IPS-20b (cell line): ENCODE data around the gene FRMPD1.

ENCODE experiments used
- H3K27ac ChIP-seq: one replicate; pipeline ENCODE4 v1.5.1; 2013; ENCODE audit warnings: low read length
- H3K27me3 ChIP-seq: 2 replicates; pipeline ENCODE4 v1.6.1; 2013; ENCODE audit warnings: mild to moderate bottlenecking, low read length, inconsistent platforms; ENCODE audit not compliant: insufficient read depth
- H3K36me3 ChIP-seq: 2 replicates; pipeline ENCODE4 v1.6.1; 2013; ENCODE audit warnings: low read depth, mild to moderate bottlenecking, inconsistent platforms, low read length, moderate library complexity; ENCODE audit not compliant: insufficient read depth
- H3K4me1 ChIP-seq: 2 replicates; pipeline ENCODE4 v1.6.1; 2013; ENCODE audit warnings: mild to moderate bottlenecking, control low read depth, inconsistent platforms, low read length, moderate library complexity; ENCODE audit not compliant: insufficient read depth
- H3K4me3 ChIP-seq: 2 replicates; pipeline ENCODE4 v1.5.1; 2013; ENCODE audit warnings: mild to moderate bottlenecking, low read length, inconsistent platforms
- H3K9ac ChIP-seq: 2 replicates; pipeline ENCODE4 v1.6.1; 2013; ENCODE audit warnings: low read depth, mild to moderate bottlenecking, inconsistent platforms, low read length, moderate library complexity
- H3K9me3 ChIP-seq: 2 replicates; pipeline ENCODE4 v1.6.1; 2013; ENCODE audit warnings: mild to moderate bottlenecking, low read depth, low read length, inconsistent platforms; ENCODE audit not compliant: insufficient read depth

The FRMPD1 gene

GRCh38 chr9:37618817-37619216 lies 31.9 kb upstream of the FRMPD1 start:
- Histone ChIP-seq H3K36me3 (no peaks in the 10 kb centered on the region), H3K27ac (no peak overlapping the region), H3K9me3 (no peaks in the 10 kb centered on the region), H3K9ac (no peak overlapping the region), H3K4me3 (no peak overlapping the region), H3K27me3 (no peaks in the 10 kb centered on the region), H3K4me1 (peaks cover 5% of the 10 kb centered on the region; the same call in 1 of the 2 replicates)

- Histone ChIP-seq H3K4me3 (no peak overlapping the region), H3K27ac (no peak overlapping the region), H3K4me1 (peaks cover 8% of the 10 kb centered on the region; the same call in 1 of the 2 replicates), H3K27me3 (no peaks in the 10 kb centered on the region), H3K36me3 (no peaks in the 10 kb centered on the region), H3K9ac (no peak overlapping the region), H3K9me3 (no peaks in the 10 kb centered on the region)
Measured at GRCh38 chr9:37619806-37620205, 30.9 kb upstream of the FRMPD1 start.

GRCh38 chr9:37620396-37620795 lies 30.4 kb upstream of the FRMPD1 start:
- H3K4me1 ChIP-seq = peaks cover 8% of the 10 kb centered on the region; the same call in 1 of the 2 replicates
- H3K36me3 ChIP-seq = no peaks in the 10 kb centered on the region
- H3K9ac ChIP-seq = no peak overlapping the region
- no peaks in the 10 kb centered on the region for H3K27me3 ChIP-seq
- no peaks in the 10 kb centered on the region for H3K9me3 ChIP-seq
- H3K27ac ChIP-seq = no peak overlapping the region
- H3K4me3 ChIP-seq = no peak overlapping the region

GRCh38 chr9:37621273-37622121 lies 29.3 kb upstream of the FRMPD1 start:
- Histone ChIP-seq H3K27ac (no peak overlapping the region), H3K27me3 (no peaks in the 10 kb centered on the region), H3K9ac (no peak overlapping the region), H3K9me3 (no peaks in the 10 kb centered on the region), H3K4me3 (no peak overlapping the region), H3K36me3 (no peaks in the 10 kb centered on the region), H3K4me1 (peaks cover 8% of the 10 kb centered on the region; the same call in 1 of the 2 replicates)

- Histone ChIP-seq H3K9ac (no peak overlapping the region), H3K4me3 (no peak overlapping the region), H3K9me3 (no peaks in the 10 kb centered on the region), H3K27me3 (no peaks in the 10 kb centered on the region), H3K4me1 (peaks cover 8% of the 10 kb centered on the region; the same call in 1 of the 2 replicates), H3K36me3 (no peaks in the 10 kb centered on the region), H3K27ac (no peak overlapping the region)
Measured at GRCh38 chr9:37622462-37622861, 28.3 kb upstream of the FRMPD1 start.

- Histone ChIP-seq H3K4me1 (peaks cover 8% of the 10 kb centered on the region; the same call in 1 of the 2 replicates), H3K27ac (no peak overlapping the region), H3K27me3 (no peaks in the 10 kb centered on the region), H3K36me3 (no peaks in the 10 kb centered on the region), H3K9me3 (no peaks in the 10 kb centered on the region), H3K4me3 (no peak overlapping the region), H3K9ac (no peak overlapping the region)
Measured at GRCh38 chr9:37623267-37623666, 27.5 kb upstream of the FRMPD1 start.

GRCh38 chr9:37624073-37624472 lies 26.7 kb upstream of the FRMPD1 start:
- H3K4me3 ChIP-seq = no peak overlapping the region
- no peak overlapping the region for H3K27ac ChIP-seq
- H3K36me3 ChIP-seq = no peaks in the 10 kb centered on the region
- no peak overlapping the region for H3K9ac ChIP-seq
- H3K27me3 ChIP-seq = no peaks in the 10 kb centered on the region
- H3K9me3 ChIP-seq = no peaks in the 10 kb centered on the region
- H3K4me1 ChIP-seq = peaks cover 8% of the 10 kb centered on the region; the same call in 1 of the 2 replicates

GRCh38 chr9:37625036-37625757 lies 25.6 kb upstream of the FRMPD1 start:
- Histone ChIP-seq H3K4me1 (peaks cover 8% of the 10 kb centered on the region; the same call in 1 of the 2 replicates), H3K9ac (no peak overlapping the region), H3K27ac (no peak overlapping the region), H3K4me3 (no peak overlapping the region), H3K27me3 (no peaks in the 10 kb centered on the region), H3K36me3 (no peaks in the 10 kb centered on the region), H3K9me3 (no peaks in the 10 kb centered on the region)

GRCh38 chr9:37625758-37626147 lies 25.0 kb upstream of the FRMPD1 start:
- Histone ChIP-seq H3K36me3 (no peaks in the 10 kb centered on the region), H3K27ac (no peak overlapping the region), H3K9me3 (no peaks in the 10 kb centered on the region), H3K4me3 (no peak overlapping the region), H3K9ac (no peak overlapping the region), H3K4me1 (peaks cover 8% of the 10 kb centered on the region; the same call in 1 of the 2 replicates), H3K27me3 (no peaks in the 10 kb centered on the region)

- H3K27ac ChIP-seq = no peak overlapping the region
- H3K36me3 ChIP-seq = no peaks in the 10 kb centered on the region
- H3K4me1 ChIP-seq = peaks cover 8% of the 10 kb centered on the region; the same call in 1 of the 2 replicates
- H3K27me3 ChIP-seq = no peaks in the 10 kb centered on the region
- H3K4me3 ChIP-seq = no peak overlapping the region
- H3K9ac ChIP-seq = no peak overlapping the region
- no peaks in the 10 kb centered on the region for H3K9me3 ChIP-seq
Measured at GRCh38 chr9:37626708-37627292, 24.0 kb upstream of the FRMPD1 start.

GRCh38 chr9:37632479-37632878 lies 18.3 kb upstream of the FRMPD1 start:
- Histone ChIP-seq H3K36me3 (no peaks in the 10 kb centered on the region), H3K27ac (no peak overlapping the region), H3K27me3 (no peaks in the 10 kb centered on the region), H3K9me3 (no peaks in the 10 kb centered on the region), H3K4me1 (no peaks in the 10 kb centered on the region), H3K4me3 (no peak overlapping the region), H3K9ac (no peak overlapping the region)
